ENCODE data around the gene CA10. TPM values are rescaled to one million over a fixed set of nuclear protein-coding genes. Genes with fewer than 3 reads are reported as not detected.

The CA10 gene
- total RNA-seq, 1 experiment from 2014 or later = not detected

- H3K4me3 Mint-ChIP-seq (ENCODE audit: low read depth, unreplicated experiment) = no peak overlapping the region
- TF ChIP-seq, protein P1, sequence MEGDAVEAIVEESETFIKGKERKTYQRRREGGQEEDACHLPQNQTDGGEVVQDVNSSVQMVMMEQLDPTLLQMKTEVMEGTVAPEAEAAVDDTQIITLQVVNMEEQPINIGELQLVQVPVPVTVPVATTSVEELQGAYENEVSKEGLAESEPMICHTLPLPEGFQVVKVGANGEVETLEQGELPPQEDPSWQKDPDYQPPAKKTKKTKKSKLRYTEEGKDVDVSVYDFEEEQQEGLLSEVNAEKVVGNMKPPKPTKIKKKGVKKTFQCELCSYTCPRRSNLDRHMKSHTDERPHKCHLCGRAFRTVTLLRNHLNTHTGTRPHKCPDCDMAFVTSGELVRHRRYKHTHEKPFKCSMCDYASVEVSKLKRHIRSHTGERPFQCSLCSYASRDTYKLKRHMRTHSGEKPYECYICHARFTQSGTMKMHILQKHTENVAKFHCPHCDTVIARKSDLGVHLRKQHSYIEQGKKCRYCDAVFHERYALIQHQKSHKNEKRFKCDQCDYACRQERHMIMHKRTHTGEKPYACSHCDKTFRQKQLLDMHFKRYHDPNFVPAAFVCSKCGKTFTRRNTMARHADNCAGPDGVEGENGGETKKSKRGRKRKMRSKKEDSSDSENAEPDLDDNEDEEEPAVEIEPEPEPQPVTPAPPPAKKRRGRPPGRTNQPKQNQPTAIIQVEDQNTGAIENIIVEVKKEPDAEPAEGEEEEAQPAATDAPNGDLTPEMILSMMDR (IDR thresholded peaks at IDR 0.05; ENCODE audit: unreplicated experiment) = no peak
- peak; percentile 18 for DNase-seq
- H3K36me3 Mint-ChIP-seq (ENCODE audit: insufficient read depth, unreplicated experiment) = no peaks in the 10 kb centered on the region
- no TSS peak for BruUV-seq (replicated peaks)
- H3K4me1 Mint-ChIP-seq (ENCODE audit: low read depth, unreplicated experiment) = peaks cover 30% of the 10 kb centered on the region
- H3K27me3 Mint-ChIP-seq (ENCODE audit: unreplicated experiment) = no peaks in the 10 kb centered on the region
- CTCF ChIA-PET = interaction anchor here (0.8 kb wide), 1 partner anchor 10 kb away, joined by 4 read pairs; no protein-coding TSS in a partner anchor
- intact Hi-C loops (cut with micrococcal nuclease; ENCODE audit: unreplicated experiment) = no loop called here
- peak overlapping the region; percentile 75 for H3K27ac Mint-ChIP-seq (ENCODE audit: unreplicated experiment)
- peaks cover 3% of the 10 kb centered on the region for H3K9me3 Mint-ChIP-seq (ENCODE audit: low read depth, unreplicated experiment)
Observed at GRCh38 chr17:52138350-52138749, 20.2 kb downstream of the CA10 start.

GRCh38 chr17:52136166-52136565 is 22.3 kb downstream of the CA10 start:
- CTCF ChIA-PET = interaction anchor here (1.2 to 1.6 kb wide), 3 partner anchors 9 to 34 kb away, joined by 3 to 4 read pairs (median 3); no protein-coding TSS in a partner anchor
- Mint-ChIP-seq H3K9me3 (ENCODE audit: low read depth, unreplicated experiment) (no peaks in the 10 kb centered on the region), H3K27ac (ENCODE audit: unreplicated experiment) (no peak overlapping the region), H3K27me3 (ENCODE audit: unreplicated experiment) (no peaks in the 10 kb centered on the region), H3K36me3 (ENCODE audit: insufficient read depth, unreplicated experiment) (no peaks in the 10 kb centered on the region), H3K4me3 (ENCODE audit: low read depth, unreplicated experiment) (no peak overlapping the region), H3K4me1 (ENCODE audit: low read depth, unreplicated experiment) (peaks cover 20% of the 10 kb centered on the region)
- TF ChIP-seq, protein P1 (IDR thresholded peaks at IDR 0.05; ENCODE audit: unreplicated experiment) = no peak
- intact Hi-C loops (cut with micrococcal nuclease; ENCODE audit: unreplicated experiment) = no loop called here
- DNase-seq = no peak
- BruUV-seq (replicated peaks) = no TSS peak

- no peak overlapping the region for H3K27ac Mint-ChIP-seq (ENCODE audit: unreplicated experiment)
- H3K4me3 Mint-ChIP-seq (ENCODE audit: low read depth, unreplicated experiment) = no peak overlapping the region
- no peaks in the 10 kb centered on the region for H3K36me3 Mint-ChIP-seq (ENCODE audit: insufficient read depth, unreplicated experiment)
- DNase-seq = no peak
- TF ChIP-seq, protein P1 (IDR thresholded peaks at IDR 0.05; ENCODE audit: unreplicated experiment) = no peak
- H3K27me3 Mint-ChIP-seq (ENCODE audit: unreplicated experiment) = no peaks in the 10 kb centered on the region
- intact Hi-C loops (cut with micrococcal nuclease; ENCODE audit: unreplicated experiment) = no loop called here
- no TSS peak for BruUV-seq (replicated peaks)
- H3K9me3 Mint-ChIP-seq (ENCODE audit: low read depth, unreplicated experiment) = no peaks in the 10 kb centered on the region
- CTCF ChIA-PET = interaction anchor here (0.6 to 1.4 kb wide), 2 partner anchors 28 to 1049 kb away, joined by 4 to 8 read pairs; no protein-coding TSS in a partner anchor
- peaks cover 20% of the 10 kb centered on the region for H3K4me1 Mint-ChIP-seq (ENCODE audit: low read depth, unreplicated experiment)
Observed at GRCh38 chr17:52134641-52135040, 23.9 kb downstream of the CA10 start.

DNA sequence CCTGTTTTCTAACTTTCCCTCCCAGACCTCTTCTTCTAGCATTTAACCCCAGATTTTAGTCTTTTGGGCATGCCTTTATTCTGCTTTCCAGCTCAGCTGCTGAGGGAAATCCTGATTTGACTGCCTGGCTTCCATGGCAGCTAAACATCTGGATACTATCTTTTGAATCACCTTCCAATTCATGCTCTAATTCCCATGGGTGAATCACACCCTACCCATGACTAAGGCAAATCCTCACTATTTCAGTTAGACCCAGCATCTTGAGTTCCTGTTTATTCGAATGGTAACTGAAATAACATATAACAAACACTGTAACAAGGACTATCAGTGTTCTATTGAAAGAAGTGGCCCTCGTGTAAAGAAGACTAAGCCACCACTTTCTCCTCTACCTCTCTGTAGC is 29.8 kb downstream of the CA10 start:
- TF ChIP-seq, protein P1 (IDR thresholded peaks at IDR 0.05; ENCODE audit: unreplicated experiment) = no peak
- Mint-ChIP-seq H3K27ac (ENCODE audit: unreplicated experiment) (no peak overlapping the region), H3K4me1 (ENCODE audit: low read depth, unreplicated experiment) (peaks cover 13% of the 10 kb centered on the region), H3K9me3 (ENCODE audit: low read depth, unreplicated experiment) (no peaks in the 10 kb centered on the region), H3K36me3 (ENCODE audit: insufficient read depth, unreplicated experiment) (no peaks in the 10 kb centered on the region), H3K4me3 (ENCODE audit: low read depth, unreplicated experiment) (no peak overlapping the region), H3K27me3 (ENCODE audit: unreplicated experiment) (no peaks in the 10 kb centered on the region)
- CTCF ChIA-PET = interaction anchor here (0.7 kb wide), 1 partner anchor 9 kb away, joined by 3 read pairs; no protein-coding TSS in a partner anchor
- BruUV-seq (replicated peaks) = no TSS peak
- intact Hi-C loops (cut with micrococcal nuclease; ENCODE audit: unreplicated experiment) = no loop called here
- DNase-seq = no peak

Data from Calu3 (cell line).